Subcutaneous abdominal adipose tissue (tissue), 5 donors: ENCODE measurements around the gene PLAAT3.
A peak's percentile ranks its signal among the peaks of the same experiment; 100 is the strongest.
"Not testable (repeated sequence)": the region's sequence is repeated elsewhere in the genome, so short reads cannot be mapped to it uniquely, and the experiment has no call there.

ENCODE experiments used
- H3K27ac ChIP-seq: one replicate; pipeline ENCODE4 v1.7.0; 2013; ENCODE audit warnings: low read depth, mild to moderate bottlenecking, inconsistent platforms, low read length, moderate library complexity
- H3K27me3 ChIP-seq, 5 donors: one replicate each; pipeline ENCODE4 v1.7.0; 2013; ENCODE audit warnings: low read length in 5 of 5, inconsistent platforms in 1 of 5; ENCODE audit not compliant: control insufficient read depth in 5 of 5, insufficient read depth in 4 of 5
- H3K36me3 ChIP-seq, 5 donors: one replicate each; pipeline ENCODE4 v1.7.0; 2013; ENCODE audit warnings: low read length in 5 of 5; ENCODE audit not compliant: control insufficient read depth in 5 of 5, insufficient read depth in 5 of 5
- H3K4me1 ChIP-seq, 5 donors: one replicate each; pipeline ENCODE4 v1.7.0; 2013; ENCODE audit warnings: low read length in 5 of 5, mild to moderate bottlenecking in 3 of 5, moderate library complexity in 1 of 5; ENCODE audit not compliant: control insufficient read depth in 5 of 5, insufficient read depth in 5 of 5
- H3K4me3 ChIP-seq, 5 donors: one replicate each; pipeline ENCODE4 v1.7.0; 2013; ENCODE audit warnings: low read length in 5 of 5, low read depth in 1 of 5
- H3K9ac ChIP-seq, 5 donors: one replicate each; pipeline ENCODE4 v1.7.0; 2013; ENCODE audit warnings: low read length in 5 of 5, mild to moderate bottlenecking in 4 of 5, moderate library complexity in 3 of 5
- H3K9me3 ChIP-seq, 5 donors: one replicate each; pipeline ENCODE4 v1.7.0; 2013; ENCODE audit warnings: low read length in 5 of 5; ENCODE audit not compliant: control insufficient read depth in 5 of 5
- donor health status: healthy.
- donor health status: healthy.
- donor health status: healthy.
- donor health status: healthy.
- donor health status: healthy.

Gene PLAAT3

DNA sequence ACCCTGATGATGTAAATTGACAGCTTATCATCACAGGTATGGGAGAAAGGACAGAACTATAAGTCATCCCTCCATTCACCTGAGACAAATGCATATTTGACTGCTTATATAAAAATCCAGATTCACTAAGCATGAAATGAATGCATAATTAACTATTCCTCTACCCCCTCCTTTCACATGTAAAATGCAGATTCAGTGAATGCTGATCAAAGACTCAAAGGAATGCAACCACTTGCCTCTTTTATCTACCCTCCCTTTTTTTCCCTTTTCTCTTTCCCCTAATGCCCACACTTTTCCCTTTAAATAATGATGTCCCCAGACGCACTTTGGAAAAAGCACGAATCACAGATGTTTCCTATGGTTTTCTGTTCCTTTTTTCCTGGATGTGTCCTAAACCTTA is 82.1 kb downstream of the PLAAT3 start:
- Histone ChIP-seq H3K27ac (no peak overlapping the region), H3K4me1 (peaks cover 0 to 16% (median 14%) of the 10 kb centered on the region in 5 donors), H3K9ac (no peak overlapping the region), H3K27me3 (no peaks in the 10 kb centered on the region), H3K9me3 (no peaks in the 10 kb centered on the region), H3K4me3 (no peak overlapping the region), H3K36me3 (no peaks in the 10 kb centered on the region)

- H3K4me1 ChIP-seq, H3K9me3 ChIP-seq, H3K36me3 ChIP-seq, H3K9ac ChIP-seq, H3K27me3 ChIP-seq, H3K27ac ChIP-seq: not testable (repeated sequence)
- peak overlapping the region in 1 of 5 donors; percentile 11 for H3K4me3 ChIP-seq
Measured at GRCh38 chr11:63531074-63531792, 83.0 kb downstream of the PLAAT3 start.

GRCh38 chr11:63530021-63530420 is 84.2 kb downstream of the PLAAT3 start:
- Histone ChIP-seq H3K27me3 (no peaks in the 10 kb centered on the region), H3K27ac (no peak overlapping the region), H3K4me3 (no peak overlapping the region), H3K9ac (no peak overlapping the region), H3K9me3 (no peaks in the 10 kb centered on the region), H3K4me1 (peaks cover 0 to 5% (median 4%) of the 10 kb centered on the region in 5 donors), H3K36me3 (no peaks in the 10 kb centered on the region)

DNA sequence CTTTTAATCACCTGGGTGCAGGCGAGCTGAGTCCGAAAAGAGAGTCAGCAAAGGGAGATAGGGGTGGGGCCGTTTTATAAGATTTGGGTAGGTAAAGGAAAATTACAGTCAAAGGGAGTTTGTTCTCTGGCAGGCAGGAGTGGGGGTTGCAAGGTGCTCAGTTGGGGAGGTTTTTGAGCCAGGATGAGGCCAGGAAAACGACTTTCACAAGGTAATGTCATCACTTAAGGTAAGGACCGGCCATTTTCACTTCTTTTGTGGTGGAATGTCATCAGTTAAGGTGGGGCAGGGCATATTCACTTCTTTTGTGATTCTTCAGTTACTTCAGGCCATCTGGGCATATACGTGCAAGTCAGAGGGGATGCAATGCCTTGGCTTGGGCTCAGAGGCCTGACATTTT is 84.9 kb downstream of the PLAAT3 start:
- not testable (repeated sequence) for H3K27ac ChIP-seq, H3K36me3 ChIP-seq, H3K4me3 ChIP-seq, H3K9me3 ChIP-seq, H3K4me1 ChIP-seq, H3K27me3 ChIP-seq, H3K9ac ChIP-seq

DNA sequence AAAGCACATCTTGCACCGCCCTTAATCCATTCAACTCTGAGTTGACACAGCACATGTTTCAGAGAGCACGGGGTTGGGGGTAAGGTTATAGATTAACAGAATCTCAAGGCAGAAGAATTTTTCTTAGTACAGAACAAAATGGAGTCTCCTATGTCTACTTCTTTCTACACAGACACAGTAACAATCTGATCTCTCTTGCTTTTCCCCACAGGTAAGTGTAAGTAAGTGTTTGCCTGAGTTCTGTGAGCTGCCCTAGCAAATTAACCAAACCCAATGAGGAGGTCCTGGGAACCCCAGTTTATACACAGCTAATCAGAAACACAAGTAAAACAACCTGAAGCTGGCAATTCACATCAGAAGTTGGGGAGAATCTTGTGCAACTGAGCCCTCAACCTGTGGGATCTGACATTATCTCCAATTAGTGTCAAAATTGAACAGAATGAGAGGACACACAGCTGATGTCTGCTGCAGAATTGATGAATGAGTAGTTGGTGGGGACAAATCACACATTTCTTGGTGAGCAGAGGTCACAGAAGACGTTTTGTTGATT is 85.4 kb downstream of the PLAAT3 start:
- not testable (repeated sequence) for H3K4me3 ChIP-seq, H3K9me3 ChIP-seq, H3K36me3 ChIP-seq, H3K27ac ChIP-seq, H3K4me1 ChIP-seq, H3K9ac ChIP-seq, H3K27me3 ChIP-seq

DNA sequence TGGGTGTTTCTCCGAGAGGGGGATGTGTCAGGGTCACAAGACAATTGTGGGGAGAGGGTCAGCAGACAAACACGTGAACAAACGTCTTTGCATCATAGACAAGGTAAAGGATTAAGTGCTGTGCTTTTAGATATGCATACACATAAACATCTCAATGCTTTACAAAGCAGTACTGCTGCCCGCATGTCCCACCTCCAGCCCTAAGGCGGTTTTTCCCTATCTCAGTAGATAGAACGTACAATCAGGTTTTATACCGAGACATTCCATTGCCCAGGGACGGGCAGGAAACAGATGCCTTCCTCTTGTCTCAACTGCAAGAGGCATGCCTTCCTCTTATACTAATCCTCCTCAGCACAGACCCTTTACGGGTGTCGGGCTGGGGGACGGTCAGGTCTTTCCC is 86.1 kb downstream of the PLAAT3 start:
- not testable (repeated sequence) for H3K27me3 ChIP-seq, H3K36me3 ChIP-seq, H3K27ac ChIP-seq, H3K9me3 ChIP-seq, H3K4me3 ChIP-seq, H3K4me1 ChIP-seq, H3K9ac ChIP-seq

DNA sequence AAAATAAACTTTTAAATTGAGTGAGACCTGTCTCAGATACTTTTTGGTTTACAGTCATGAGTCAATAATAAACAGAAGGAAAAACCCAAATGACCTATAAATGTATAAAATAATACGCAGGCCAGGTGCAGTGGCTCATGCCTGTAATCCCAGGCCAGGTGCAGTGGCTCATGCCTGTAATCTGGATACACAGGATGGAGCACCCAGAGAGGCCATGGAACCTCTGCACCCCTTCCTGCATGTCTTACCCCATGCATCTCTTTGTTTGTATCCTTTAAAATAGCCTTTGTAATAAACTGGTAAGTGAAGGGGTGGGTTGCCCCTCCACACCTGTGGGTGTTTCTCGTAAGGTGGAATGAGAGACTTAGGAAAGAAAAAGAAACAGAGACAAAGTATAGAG is 86.6 kb downstream of the PLAAT3 start:
- H3K4me1 ChIP-seq = peaks cover 0 to 5% (median 4%) of the 10 kb centered on the region in 5 donors
- H3K4me3 ChIP-seq = no peak overlapping the region
- no peak overlapping the region for H3K9ac ChIP-seq
- H3K36me3 ChIP-seq = peaks cover 0 to 4% (median 0%) of the 10 kb centered on the region in 5 donors
- no peaks in the 10 kb centered on the region for H3K27me3 ChIP-seq
- peaks cover 0 to 3% (median 0%) of the 10 kb centered on the region in 5 donors for H3K9me3 ChIP-seq
- no peak overlapping the region for H3K27ac ChIP-seq
